ENCODE data around the gene PRKAG2.

Gene PRKAG2

GRCh38 chr7:151891182-151891581 is 14.3 kb upstream of the PRKAG2 start:
- no peak for DNase-seq (ENCODE audit: low read depth, low spot score)

GRCh38 chr7:151890355-151891004 is 13.6 kb upstream of the PRKAG2 start:
- no peak overlapping the region for H3K27ac ChIP-seq
- no peak overlapping the region for H3K9ac ChIP-seq (ENCODE audit: insufficient read length)
- no peak overlapping the region for H3K4me3 ChIP-seq
- no peak for TF ChIP-seq POLR2AphosphoS5 (IDR thresholded peaks at IDR 0.05; ENCODE audit: borderline replicate concordance, low read depth, low read length)
- no peak for TF ChIP-seq EZH2 (IDR thresholded peaks at IDR 0.05)
- no peak for TF ChIP-seq FOXP2 (optimal IDR thresholded peaks at IDR 0.05; ENCODE audit: control extremely low read depth, extremely low read length, insufficient read depth)
- no peaks in the 10 kb centered on the region for H3K36me3 ChIP-seq (ENCODE audit: insufficient read depth, low read length)
- no peak for DNase-seq (ENCODE audit: low read depth, low spot score)
- no peaks in the 10 kb centered on the region for H3K9me3 ChIP-seq (ENCODE audit: low read depth, low read length)

More at GRCh38 chr7:151891182-151891581, 14.3 kb upstream of the PRKAG2 start:
- Histone ChIP-seq H3K4me3 (no peak overlapping the region), H3K9ac (ENCODE audit: insufficient read length) (no peak overlapping the region), H3K36me3 (ENCODE audit: insufficient read depth, low read length) (no peaks in the 10 kb centered on the region), H3K27ac (no peak overlapping the region), H3K9me3 (ENCODE audit: low read depth, low read length) (no peaks in the 10 kb centered on the region)
- TF ChIP-seq EZH2 (IDR thresholded peaks at IDR 0.05) (no peak), POLR2AphosphoS5 (IDR thresholded peaks at IDR 0.05; ENCODE audit: borderline replicate concordance, low read depth, low read length) (no peak), FOXP2 (optimal IDR thresholded peaks at IDR 0.05; ENCODE audit: control extremely low read depth, extremely low read length, insufficient read depth) (no peak)

- Histone ChIP-seq H3K36me3 (ENCODE audit: insufficient read depth, low read length) (no peaks in the 10 kb centered on the region), H3K27ac (no peak overlapping the region), H3K9ac (ENCODE audit: insufficient read length) (no peak overlapping the region), H3K4me3 (no peak overlapping the region), H3K9me3 (ENCODE audit: low read depth, low read length) (no peaks in the 10 kb centered on the region)
- no peak for TF ChIP-seq POLR2AphosphoS5 (IDR thresholded peaks at IDR 0.05; ENCODE audit: borderline replicate concordance, low read depth, low read length)
- no peak for TF ChIP-seq FOXP2 (optimal IDR thresholded peaks at IDR 0.05; ENCODE audit: control extremely low read depth, extremely low read length, insufficient read depth)
- no peak for TF ChIP-seq EZH2 (IDR thresholded peaks at IDR 0.05)
- DNase-seq (ENCODE audit: low read depth, low spot score) = no peak
Measured at GRCh38 chr7:151889406-151890354, 12.8 kb upstream of the PRKAG2 start.

- no peaks in the 10 kb centered on the region for H3K9me3 ChIP-seq (ENCODE audit: low read depth, low read length)
- no peak overlapping the region for H3K9ac ChIP-seq (ENCODE audit: insufficient read length)
- no peak overlapping the region for H3K4me3 ChIP-seq
- no peak for DNase-seq (ENCODE audit: low read depth, low spot score)
- no peaks in the 10 kb centered on the region for H3K36me3 ChIP-seq (ENCODE audit: insufficient read depth, low read length)
- TF ChIP-seq EZH2 (IDR thresholded peaks at IDR 0.05) = no peak
- TF ChIP-seq FOXP2 (optimal IDR thresholded peaks at IDR 0.05; ENCODE audit: control extremely low read depth, extremely low read length, insufficient read depth) = no peak
- TF ChIP-seq POLR2AphosphoS5 (IDR thresholded peaks at IDR 0.05; ENCODE audit: borderline replicate concordance, low read depth, low read length) = no peak
- H3K27ac ChIP-seq = no peak overlapping the region
Measured at GRCh38 chr7:151888079-151889067, 11.5 kb upstream of the PRKAG2 start.

GRCh38 chr7:151886783-151887182 is 9.9 kb upstream of the PRKAG2 start:
- no peaks in the 10 kb centered on the region for H3K36me3 ChIP-seq (ENCODE audit: insufficient read depth, low read length)
- no peak for TF ChIP-seq FOXP2 (optimal IDR thresholded peaks at IDR 0.05; ENCODE audit: control extremely low read depth, extremely low read length, insufficient read depth)
- TF ChIP-seq EZH2 (IDR thresholded peaks at IDR 0.05) = no peak
- TF ChIP-seq POLR2AphosphoS5 (IDR thresholded peaks at IDR 0.05; ENCODE audit: borderline replicate concordance, low read depth, low read length) = no peak
- no peak for DNase-seq (ENCODE audit: low read depth, low spot score)
- no peak overlapping the region for H3K9ac ChIP-seq (ENCODE audit: insufficient read length)
- H3K4me3 ChIP-seq = no peak overlapping the region
- no peak overlapping the region for H3K27ac ChIP-seq
- H3K9me3 ChIP-seq (ENCODE audit: low read depth, low read length) = no peaks in the 10 kb centered on the region

- H3K36me3 ChIP-seq (ENCODE audit: insufficient read depth, low read length) = no peaks in the 10 kb centered on the region
- H3K9me3 ChIP-seq (ENCODE audit: low read depth, low read length) = no peaks in the 10 kb centered on the region
- no peak for TF ChIP-seq EZH2 (IDR thresholded peaks at IDR 0.05)
- no peak overlapping the region for H3K27ac ChIP-seq
- no peak for DNase-seq (ENCODE audit: low read depth, low spot score)
- no peak overlapping the region for H3K4me3 ChIP-seq
- no peak overlapping the region for H3K9ac ChIP-seq (ENCODE audit: insufficient read length)
Measured at GRCh38 chr7:151885202-151885580, 8.3 kb upstream of the PRKAG2 start.

- no peaks in the 10 kb centered on the region for H3K36me3 ChIP-seq (ENCODE audit: insufficient read depth, low read length)
- no peak for DNase-seq (ENCODE audit: low read depth, low spot score)
- H3K9ac ChIP-seq (ENCODE audit: insufficient read length) = no peak overlapping the region
- H3K4me3 ChIP-seq = no peak overlapping the region
- H3K9me3 ChIP-seq (ENCODE audit: low read depth, low read length) = no peaks in the 10 kb centered on the region
- H3K27ac ChIP-seq = no peak overlapping the region
- TF ChIP-seq FOXP2 (optimal IDR thresholded peaks at IDR 0.05; ENCODE audit: control extremely low read depth, extremely low read length, insufficient read depth) (no peak), POLR2AphosphoS5 (IDR thresholded peaks at IDR 0.05; ENCODE audit: borderline replicate concordance, low read depth, low read length) (no peak), EZH2 (IDR thresholded peaks at IDR 0.05) (no peak)
Measured at GRCh38 chr7:151884312-151885201, 7.6 kb upstream of the PRKAG2 start.

Data from SK-N-MC (cell line).